ENCODE measurements around the gene MKLN1. TPM values are rescaled to one million over a fixed set of nuclear protein-coding genes. Genes with fewer than 3 reads are reported as not detected.

MKLN1 gene
- total RNA-seq, 1 donor from 2014 or later: 48.4 TPM

GRCh38 chr7:131294553-131294952, 33.1 kb upstream of the MKLN1 start:
- intact Hi-C loops (cut with DNase I): no loop called here
- no peak for DNase-seq (ENCODE audit: extremely low spot score in 2 of 2)
- H3K4me3 ChIP-seq: no peak overlapping the region
- no peaks in the 10 kb centered on the region for H3K36me3 ChIP-seq
- H3K9me3 ChIP-seq: no peaks in the 10 kb centered on the region
- no peak for TF ChIP-seq CTCF (IDR thresholded peaks at IDR 0.05)
- no peaks in the 10 kb centered on the region for H3K27me3 ChIP-seq
- peaks cover 8% of the 10 kb centered on the region for H3K4me1 ChIP-seq
- no peak overlapping the region for H3K27ac ChIP-seq

GRCh38 chr7:131298608-131298992, 29.1 kb upstream of the MKLN1 start:
- Histone ChIP-seq H3K4me3 (no peak overlapping the region), H3K4me1 (no peaks in the 10 kb centered on the region), H3K36me3 (no peaks in the 10 kb centered on the region), H3K27me3 (no peaks in the 10 kb centered on the region), H3K9me3 (no peaks in the 10 kb centered on the region), H3K27ac (peak overlapping the region; percentile 9)
- intact Hi-C loops (cut with DNase I): no loop called here
- TF ChIP-seq POLR2A (IDR thresholded peaks at IDR 0.05): no peak
- TF ChIP-seq CTCF (IDR thresholded peaks at IDR 0.05): no peak
- no peak for TF ChIP-seq POLR2AphosphoS5 (IDR thresholded peaks at IDR 0.05; ENCODE audit: insufficient read depth in 1 of 2, low read depth in 1 of 2)
- DNase-seq (ENCODE audit: extremely low spot score in 2 of 2): no peak

- TF ChIP-seq POLR2A (IDR thresholded peaks at IDR 0.05) (no peak), POLR2AphosphoS5 (IDR thresholded peaks at IDR 0.05; ENCODE audit: insufficient read depth in 1 of 2, low read depth in 1 of 2) (no peak), CTCF (IDR thresholded peaks at IDR 0.05) (no peak)
- no peaks in the 10 kb centered on the region for H3K27me3 ChIP-seq
- no peaks in the 10 kb centered on the region for H3K9me3 ChIP-seq
- DNase-seq (ENCODE audit: extremely low spot score in 2 of 2): no peak
- H3K4me3 ChIP-seq: no peak overlapping the region
- intact Hi-C loops (cut with DNase I): no loop called here
- no peaks in the 10 kb centered on the region for H3K4me1 ChIP-seq
- H3K27ac ChIP-seq: no peak overlapping the region
- H3K36me3 ChIP-seq: no peaks in the 10 kb centered on the region
Measured at GRCh38 chr7:131299074-131299473, 28.6 kb upstream of the MKLN1 start.

- no peak overlapping the region for H3K4me3 ChIP-seq
- DNase-seq (ENCODE audit: extremely low spot score in 2 of 2): no peak
- H3K27me3 ChIP-seq: no peaks in the 10 kb centered on the region
- no peaks in the 10 kb centered on the region for H3K4me1 ChIP-seq
- H3K36me3 ChIP-seq: no peaks in the 10 kb centered on the region
- TF ChIP-seq POLR2A (IDR thresholded peaks at IDR 0.05) (no peak), CTCF (IDR thresholded peaks at IDR 0.05) (no peak), POLR2AphosphoS5 (IDR thresholded peaks at IDR 0.05; ENCODE audit: insufficient read depth in 1 of 2, low read depth in 1 of 2) (no peak)
- no peaks in the 10 kb centered on the region for H3K9me3 ChIP-seq
- H3K27ac ChIP-seq: no peak overlapping the region
- intact Hi-C loops (cut with DNase I): no loop called here
Measured at GRCh38 chr7:131300078-131300477, 27.6 kb upstream of the MKLN1 start.

GRCh38 chr7:131300572-131301466, 26.9 kb upstream of the MKLN1 start:
- Histone ChIP-seq H3K27ac (no peak overlapping the region), H3K4me1 (no peaks in the 10 kb centered on the region)
- no peak for DNase-seq (ENCODE audit: extremely low spot score in 2 of 2)

More at GRCh38 chr7:131300572-131301466, 26.9 kb upstream of the MKLN1 start:
- H3K36me3 ChIP-seq: no peaks in the 10 kb centered on the region
- no peak overlapping the region for H3K4me3 ChIP-seq
- intact Hi-C loops (cut with DNase I): no loop called here
- no peaks in the 10 kb centered on the region for H3K27me3 ChIP-seq
- H3K9me3 ChIP-seq: no peaks in the 10 kb centered on the region
- TF ChIP-seq POLR2A (IDR thresholded peaks at IDR 0.05) (no peak), CTCF (IDR thresholded peaks at IDR 0.05) (no peak), POLR2AphosphoS5 (IDR thresholded peaks at IDR 0.05; ENCODE audit: insufficient read depth in 1 of 2, low read depth in 1 of 2) (no peak)
